DMS153 treated with DMSO at 0.1 percent for 48 hours (cell line): ENCODE data around the gene PRKG1.
"Not testable (repeated sequence)": the region's sequence is repeated elsewhere in the genome, so short reads cannot be mapped to it uniquely, and the experiment has no call there.

Source experiments
- DNase-seq: peaks from one replicate; lab custom pipeline; 2025; ENCODE audit not compliant: unreplicated experiment; lab: John Stamatoyannopoulos, UW

The PRKG1 gene

DNA sequence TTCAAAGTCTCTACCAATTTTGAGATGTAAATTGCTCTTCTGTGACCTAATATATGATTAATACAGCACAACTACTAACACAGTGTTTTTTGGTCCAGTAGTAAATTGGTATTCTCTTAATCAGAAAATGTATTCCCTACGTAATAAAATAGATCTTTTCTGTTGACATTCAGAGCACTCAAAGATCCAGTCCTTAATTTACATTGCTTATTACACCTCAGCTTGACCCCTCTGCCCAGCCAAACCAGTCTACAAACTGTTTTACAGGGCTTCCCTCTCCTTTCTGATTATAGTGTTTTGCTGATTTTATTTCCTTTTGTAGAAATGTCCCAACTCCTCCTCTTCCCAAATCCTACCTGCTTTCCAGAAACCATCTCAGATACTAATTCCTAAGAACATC is 293.4 kb downstream of the PRKG1 start:
- DNase-seq, result no peak

DNA sequence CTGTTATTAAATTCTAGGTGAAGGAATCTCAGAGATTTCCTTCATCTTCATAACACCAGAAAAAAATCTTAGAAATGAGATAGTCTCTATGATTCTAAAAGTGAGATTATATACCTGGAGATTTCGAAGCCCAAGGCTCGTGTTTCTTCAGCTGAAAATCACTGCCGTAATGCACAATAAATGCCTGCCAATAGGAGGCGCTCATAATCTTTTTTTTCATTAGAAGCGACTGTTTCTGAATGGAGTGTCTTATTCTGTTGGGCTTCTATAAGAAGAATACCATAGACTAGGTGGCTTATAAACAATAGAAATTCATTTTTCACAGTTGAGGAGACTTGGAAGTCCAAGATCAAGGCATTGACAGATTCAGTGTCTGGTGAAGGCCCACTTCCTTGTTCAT is 294.7 kb downstream of the PRKG1 start:
- no peak for DNase-seq

DNA sequence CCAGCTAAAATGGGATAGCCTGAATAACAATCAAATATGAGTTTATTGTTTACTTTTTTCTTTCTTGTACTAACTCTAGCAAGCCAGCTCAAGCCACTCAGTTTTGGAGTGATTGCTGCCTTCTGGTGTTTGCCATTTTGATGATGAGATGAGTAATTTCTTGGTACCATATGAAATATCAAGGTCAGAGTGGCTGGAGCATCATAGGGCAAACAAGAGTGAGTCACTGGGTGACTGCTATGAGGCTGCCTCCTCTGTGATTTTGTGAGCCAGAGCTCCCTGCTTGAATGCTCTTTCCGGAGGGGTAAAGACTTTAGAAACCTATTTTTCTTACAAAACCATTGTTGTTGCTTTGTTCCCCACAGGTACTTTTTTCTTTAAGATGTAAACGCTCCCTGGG is 295.6 kb downstream of the PRKG1 start:
- DNase-seq, result no peak

DNA sequence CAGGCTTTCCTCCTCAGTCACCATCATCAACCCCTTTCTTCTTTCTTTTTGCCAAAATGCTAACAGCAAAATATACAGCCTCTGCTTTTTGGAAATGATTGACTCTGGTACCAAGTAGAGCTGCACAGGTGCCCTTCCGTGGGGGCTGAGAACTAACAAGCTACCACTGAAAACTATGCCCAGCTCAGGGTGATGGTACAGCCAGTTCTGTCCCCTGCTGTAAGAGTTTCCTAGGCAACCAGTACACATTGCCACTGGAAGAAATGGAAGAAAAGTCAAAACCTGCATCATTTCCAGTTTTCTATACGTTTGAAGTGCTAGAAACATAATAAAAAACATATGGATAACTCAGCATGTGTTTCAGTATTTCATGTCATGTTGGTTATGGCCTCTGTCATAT is 297.5 kb downstream of the PRKG1 start:
- DNase-seq, result no peak

DNA sequence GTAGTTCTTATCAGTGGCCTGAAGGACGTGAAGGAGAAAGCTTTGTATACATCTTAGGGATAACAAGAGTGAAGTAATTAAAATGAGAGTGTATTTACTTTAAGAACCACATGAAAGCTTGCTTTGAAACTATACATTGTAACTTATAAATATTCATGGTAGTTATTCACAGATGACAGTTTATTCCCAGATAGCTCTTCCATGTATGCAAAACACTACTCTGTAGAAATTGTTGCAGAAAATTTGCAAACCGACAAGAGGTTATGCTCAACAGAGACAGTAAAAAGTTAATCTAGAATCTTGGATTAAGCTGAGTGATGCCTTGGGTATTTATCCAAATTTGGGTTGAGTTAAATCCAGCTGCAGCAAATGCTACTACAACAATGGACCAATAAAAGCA is 301.5 kb downstream of the PRKG1 start:
- DNase-seq, result no peak

DNA sequence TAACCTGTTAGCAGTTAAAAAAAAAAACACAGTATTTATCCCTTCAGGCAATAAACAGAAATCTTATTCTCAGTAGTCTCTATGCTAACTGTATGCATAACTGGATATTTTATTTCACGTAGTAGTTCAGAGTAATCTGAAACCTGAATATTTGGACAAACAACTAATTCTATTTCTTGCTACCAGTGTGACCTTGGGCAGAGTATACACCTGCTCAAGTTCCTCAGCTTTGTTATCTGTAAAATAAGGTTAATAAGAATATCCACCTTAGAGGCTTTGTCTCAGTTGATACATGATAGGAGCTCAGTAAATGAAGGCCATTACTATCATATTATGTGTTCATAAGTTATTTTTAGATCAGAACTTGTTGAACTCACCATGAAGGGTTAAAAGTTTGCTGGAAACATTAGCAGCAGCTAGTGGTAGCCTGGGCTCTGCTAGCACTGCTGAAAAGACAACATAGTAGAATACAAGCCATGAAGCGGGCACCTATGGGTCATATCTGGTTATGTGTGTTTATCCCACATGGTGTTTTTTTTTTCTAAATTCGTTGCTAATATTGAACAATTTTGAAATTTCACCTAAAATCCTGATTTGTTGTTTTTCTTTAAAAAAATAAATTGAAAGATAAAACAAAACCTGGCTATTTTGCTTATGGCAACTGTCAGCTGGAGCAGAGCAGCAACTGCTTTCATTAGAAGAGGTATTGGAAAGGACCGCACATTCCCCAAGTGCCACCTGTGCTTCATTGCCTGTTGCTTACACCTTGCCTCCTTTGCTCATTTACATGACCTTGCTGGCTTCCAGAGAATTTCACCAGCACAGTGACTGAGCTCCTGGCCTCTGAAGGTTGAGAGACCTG is 303.0 kb downstream of the PRKG1 start:
- DNase-seq, result no peak

DNA sequence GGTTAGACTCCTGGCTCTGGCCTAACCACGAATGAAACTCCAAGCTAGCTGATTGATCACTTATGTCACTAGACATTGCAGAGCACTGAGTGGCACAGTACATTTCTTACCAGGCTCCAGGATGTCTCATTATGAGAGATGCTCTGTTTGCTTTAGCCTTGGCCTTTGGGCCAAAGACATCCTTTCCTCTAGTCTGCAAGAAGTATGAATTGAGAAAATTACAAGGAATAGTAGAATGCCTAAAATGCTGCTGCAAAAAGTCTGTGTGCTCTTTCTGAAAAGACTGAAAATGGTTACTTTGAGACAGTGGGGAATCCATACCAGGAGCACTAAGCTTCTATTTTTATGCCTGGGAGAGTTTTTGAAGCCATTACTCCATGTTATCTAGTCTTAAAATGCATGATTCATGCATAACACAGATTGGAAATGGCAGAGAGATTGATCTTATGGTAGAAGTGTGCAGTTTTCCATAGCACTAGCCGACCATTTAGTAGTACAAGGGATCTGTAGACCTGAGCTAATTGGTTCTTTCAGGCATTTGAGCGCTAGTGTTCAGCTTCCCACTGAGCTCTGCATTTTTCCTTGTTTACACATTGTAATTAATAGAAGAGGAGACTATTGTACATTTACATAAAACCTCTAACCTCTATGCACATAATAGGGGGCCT is 303.8 kb downstream of the PRKG1 start:
- no peak for DNase-seq

DNA sequence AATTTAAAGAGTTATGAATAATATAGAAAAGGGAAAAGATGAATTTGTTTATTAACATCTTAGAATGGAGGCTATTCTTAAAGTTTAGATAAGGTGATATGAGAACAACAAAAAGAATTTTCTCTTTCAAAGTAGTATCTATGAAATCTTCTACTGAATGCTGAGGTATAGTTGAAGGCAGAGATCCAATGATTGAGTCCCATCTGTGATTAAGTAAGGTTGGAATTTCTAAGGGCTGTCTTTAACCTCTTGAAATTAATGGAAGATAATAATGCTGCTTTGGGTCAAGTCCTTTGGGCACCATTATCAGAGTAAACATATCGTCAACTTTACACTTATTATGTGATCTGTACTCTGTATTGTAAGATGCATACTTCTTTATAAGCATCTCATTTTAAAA is 307.9 kb downstream of the PRKG1 start:
- DNase-seq, result no peak

DNA sequence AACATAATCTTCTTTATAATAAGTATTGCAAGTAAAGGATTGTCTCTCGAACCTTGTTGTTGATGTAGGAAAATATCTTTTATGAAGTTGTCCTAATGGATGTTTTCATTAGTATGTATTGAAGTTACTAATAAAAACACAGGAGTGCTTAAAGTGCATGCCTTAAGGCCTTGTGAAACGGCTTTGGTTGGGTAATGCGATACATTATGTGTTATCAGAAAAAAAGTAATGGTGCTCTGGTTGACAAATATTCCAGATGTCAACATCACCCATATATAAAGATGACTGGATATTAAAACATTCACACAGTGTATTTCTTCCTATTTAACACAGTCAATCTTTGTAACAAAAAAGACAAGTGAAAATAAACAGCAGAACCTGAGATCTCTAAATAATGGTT is 310.7 kb downstream of the PRKG1 start:
- no peak for DNase-seq

DNA sequence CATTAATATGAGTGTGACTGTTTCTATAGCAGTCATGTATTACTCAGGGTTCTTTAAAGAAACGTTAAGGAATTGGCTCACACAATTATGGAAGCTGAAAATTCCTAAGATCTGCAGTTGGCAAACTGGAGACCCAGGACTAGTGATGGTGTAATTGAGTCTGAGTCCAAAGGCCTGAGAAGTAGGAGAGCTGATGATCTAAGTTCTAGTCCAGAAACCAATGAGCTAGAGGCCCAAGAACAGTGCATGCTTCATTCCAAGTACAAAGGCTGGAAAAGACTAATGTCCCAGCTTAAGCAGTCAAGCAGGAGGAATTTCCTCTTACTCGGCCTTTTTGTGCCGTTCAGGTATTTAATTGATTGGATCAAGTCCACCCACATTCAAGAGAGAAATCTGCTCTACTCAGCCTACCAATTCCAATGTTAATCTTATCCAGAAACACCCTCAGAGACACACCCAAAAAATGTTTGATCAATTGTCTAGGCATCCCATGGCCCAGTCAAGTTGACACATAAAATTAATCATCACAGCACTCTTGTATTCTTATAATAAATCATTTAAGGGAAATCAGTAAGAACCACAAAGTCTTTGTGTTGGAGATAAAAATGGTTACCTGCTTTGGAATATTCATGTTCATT is 312.1 kb downstream of the PRKG1 start:
- no peak for DNase-seq

DNA sequence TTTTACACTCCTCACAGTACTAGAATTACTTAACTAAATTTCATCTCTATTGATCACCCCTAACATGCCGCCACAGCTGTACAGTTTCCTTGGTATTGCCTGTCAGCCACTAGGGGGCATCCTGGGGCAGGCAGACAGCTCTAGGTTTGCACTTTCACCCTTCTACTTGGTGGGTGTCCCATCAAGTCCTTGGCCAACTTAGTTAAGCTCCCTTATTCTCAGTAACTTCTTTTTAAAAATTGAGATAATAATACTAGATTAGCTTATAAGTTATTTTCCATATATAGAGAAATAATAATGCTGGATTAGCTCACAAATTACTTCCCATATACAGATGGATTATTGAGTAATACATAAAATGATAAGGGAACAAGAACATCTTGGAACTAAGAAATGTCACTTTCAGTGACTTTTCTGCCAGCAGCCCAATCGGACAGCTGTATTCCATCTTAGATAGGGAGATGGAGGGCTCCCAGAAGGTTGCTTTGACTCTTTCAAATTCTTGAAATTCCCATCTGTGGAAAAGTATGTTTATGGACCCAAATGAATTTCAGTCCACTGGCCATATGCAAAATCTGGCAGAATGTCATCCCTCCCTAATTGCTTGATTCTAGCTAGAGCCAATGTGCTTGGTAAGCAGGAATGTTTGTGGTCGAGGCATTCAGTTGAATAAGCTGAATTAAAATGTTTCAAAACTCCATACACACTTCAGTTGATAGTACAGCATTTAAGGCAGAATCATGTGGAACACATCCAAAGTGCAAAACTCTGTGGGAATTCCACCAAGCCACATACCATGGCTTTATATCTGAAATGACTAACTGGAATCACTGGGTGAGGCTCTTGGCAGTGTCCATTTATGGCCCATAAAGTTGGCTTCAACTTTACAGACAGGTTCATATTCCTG is 315.4 kb downstream of the PRKG1 start:
- DNase-seq, result peak; percentile 2

DNA sequence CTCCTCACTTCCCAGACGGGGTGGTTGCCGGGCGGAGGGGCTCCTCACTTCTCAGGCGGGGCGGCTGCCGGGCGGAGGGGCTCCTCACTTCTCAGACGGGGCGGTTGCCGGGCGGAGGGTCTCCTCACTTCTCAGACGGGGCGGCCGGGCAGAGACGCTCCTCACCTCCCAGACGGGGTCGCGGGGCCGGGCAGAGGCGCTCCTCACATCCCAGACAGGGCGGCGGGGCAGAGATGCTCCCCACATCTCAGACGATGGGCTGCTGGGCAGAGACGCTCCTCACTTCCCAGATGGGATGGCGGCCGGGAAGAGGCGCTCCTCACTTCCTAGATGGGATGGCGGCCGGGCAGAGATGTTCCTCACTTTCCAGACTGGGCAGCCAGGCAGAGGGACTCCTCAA is 318.7 kb downstream of the PRKG1 start:
- not testable (repeated sequence) for DNase-seq

DNA sequence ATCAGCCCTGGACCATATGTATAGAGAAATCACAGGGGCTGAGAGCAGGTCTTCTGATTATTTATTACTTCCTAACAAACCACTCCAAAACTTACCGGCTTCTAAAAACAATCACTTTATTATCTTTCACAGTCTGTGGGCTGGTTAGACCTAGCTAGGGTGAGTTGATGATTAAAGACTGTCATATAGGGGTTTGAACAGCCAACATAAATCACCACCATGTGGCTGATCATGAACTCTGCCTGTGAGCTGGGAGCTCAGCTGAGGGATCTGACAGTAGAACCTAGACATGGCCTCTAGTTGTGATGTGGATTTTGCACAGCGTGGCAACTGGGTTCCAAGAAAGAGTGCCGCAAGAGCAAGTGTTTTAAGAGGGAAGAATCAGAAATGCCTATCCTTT is 319.8 kb downstream of the PRKG1 start:
- no peak for DNase-seq

DNA sequence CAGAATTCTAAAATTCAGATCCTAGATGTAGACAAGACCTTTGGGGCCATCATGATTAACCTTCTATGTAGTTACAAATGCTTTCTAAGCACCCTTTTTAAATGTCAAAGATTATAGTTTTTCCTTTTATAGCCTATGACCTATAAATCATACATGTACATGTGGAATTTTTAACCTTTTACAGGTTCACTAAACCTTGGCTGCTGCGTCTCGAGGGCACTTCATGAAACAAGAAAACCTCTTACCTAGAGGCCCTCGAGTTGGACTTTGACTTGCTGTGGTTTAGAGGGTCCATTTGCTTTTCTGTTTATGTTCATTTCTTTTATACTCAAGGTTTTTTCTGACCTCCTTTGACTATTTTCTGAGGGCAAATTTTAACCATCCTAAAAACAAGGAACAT is 323.0 kb downstream of the PRKG1 start:
- no peak for DNase-seq

DNA sequence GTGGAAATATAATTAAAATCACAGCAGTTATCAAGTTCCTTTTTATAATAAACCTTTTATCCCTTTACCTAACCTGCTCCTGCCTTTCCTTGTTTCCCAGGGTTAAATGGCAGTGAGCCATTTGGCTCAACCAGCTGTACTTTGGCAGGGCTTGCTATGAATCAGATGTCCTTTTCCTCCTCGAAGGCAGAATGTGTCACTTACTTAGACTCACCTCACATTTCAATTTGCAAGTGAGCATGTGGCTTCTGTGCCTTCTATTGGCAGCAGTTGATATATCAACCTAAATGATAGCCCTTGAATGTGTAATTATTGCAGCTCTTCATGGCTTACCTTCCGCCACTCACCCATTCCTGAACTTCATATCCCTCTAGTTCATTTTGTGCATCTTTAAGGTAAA is 323.4 kb downstream of the PRKG1 start:
- DNase-seq, result no peak

DNA sequence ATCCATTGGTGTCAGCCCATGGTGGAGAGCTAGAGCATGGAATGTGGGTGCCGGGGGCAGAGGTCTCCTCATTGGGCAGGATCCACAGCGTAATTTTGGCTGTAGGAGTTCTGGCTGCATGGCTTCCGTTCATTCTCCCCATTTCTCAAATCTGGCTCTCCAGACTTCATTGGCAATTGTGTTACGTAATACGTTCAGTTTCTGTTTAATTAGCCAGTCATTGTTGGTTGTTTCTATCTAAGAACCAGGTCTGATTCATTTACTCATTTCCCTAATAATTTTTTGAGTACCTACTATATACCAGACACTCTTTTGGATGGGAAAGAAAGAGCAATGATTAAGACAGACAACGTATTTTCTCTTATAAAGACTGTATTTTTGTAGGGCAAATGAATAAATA is 325.6 kb downstream of the PRKG1 start:
- DNase-seq, result no peak

DNA sequence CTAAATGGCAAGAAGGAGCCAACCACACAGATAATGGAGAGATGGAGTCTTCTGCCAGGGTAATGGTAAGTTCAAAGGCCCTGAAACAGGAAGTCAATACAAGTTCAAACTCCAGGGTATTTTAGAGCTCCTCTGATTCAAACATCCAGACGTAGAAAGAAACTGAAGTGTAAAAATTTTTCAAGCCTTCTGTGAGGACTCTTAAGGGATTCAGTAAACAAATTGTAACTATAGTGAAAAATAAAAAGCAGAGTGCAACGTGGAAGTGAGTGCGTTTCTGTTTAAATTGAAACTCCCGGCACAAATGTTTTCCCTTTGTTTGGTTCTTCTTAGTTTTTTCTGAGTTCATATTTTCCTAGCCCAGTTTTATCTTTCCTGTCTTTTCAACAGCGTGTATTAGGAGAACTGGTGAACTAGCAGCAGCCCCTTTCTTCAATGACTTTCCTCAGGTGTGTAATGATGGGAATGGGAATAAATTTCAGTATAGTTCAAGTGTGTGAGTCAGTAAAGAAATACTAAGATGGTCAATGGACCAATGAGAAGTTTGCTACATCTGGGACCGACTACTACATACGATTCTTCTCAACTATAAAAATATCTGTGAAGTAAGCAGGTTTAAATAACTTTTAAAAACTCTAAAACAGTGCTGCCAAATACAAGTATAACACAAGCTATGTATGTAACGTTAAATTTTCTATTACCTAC is 326.3 kb downstream of the PRKG1 start:
- DNase-seq, result no peak

DNA sequence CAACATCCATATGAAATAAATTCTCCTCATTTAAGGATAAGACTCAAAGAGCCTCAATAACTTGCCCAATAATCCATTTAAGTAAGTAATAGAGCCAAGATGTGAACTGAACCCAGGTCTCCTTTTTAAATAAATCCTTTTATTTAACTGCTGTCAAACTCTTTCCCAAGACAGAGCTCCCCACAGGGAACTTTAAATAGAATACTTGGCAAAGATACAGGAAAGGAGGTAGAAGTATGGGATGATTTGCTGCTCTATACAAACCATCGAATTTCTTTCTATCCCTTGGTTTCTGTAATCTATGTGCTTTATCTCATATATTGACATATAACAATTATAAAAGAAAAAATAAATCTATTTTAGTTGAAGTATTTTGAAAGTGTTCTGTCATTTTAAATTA is 329.2 kb downstream of the PRKG1 start:
- DNase-seq, result no peak

DNA sequence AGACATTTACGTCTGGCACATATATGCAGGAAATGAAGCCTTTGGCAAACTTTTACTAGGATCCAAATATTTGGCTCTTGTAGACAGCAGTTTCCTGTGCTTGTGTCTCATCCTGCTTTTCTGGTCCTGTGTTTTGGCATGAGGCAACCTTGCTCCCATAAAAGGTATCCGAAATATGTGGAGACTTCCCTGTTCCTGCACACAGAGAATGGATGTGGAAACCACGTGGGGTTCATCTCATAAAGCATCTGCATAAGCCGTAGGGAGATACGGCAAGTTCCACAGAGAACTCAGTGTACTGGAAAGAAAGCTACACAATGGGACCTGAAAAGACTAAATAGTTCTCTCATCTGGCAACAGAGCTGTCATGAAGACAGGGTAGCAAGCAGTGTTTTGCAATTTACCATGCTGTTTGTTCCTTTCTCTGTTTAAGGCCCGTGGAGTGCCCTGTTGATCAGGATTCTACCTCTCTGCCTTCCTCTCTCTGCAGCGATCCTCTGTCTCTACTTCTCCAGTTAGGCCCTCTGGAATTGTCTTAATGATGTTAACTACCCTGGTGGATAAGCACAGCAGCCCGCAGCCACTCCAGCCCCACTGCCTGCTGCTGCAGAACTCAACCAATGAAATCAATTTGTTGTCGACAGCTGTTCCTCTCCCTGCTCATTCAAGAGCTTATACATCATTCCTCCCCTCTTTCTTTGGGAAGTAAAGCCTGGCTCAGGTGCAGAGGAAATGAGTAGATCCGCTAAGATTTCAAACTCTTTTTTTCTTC is 331.5 kb downstream of the PRKG1 start:
- no peak for DNase-seq

DNA sequence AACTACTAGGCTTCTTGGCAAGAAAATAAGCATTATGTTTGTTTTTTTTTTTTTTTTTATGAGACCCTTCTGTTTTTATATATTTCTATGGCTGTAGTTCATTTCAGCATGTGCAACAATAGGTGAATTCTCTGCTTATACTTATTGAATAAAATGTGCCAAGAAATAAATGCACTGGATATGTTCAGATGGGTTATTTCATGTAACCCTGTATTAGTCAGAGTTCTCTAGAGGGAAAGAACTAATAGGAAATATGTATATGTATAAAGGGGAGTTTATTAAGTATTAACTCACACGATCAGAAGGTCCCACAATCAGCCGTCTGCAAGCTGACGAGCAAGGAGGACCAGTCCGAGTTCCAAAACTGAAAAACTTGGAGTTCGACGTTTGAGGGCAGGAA is 332.3 kb downstream of the PRKG1 start:
- DNase-seq, result no peak
